ENCODE data around the gene MAP3K3. TPM values are rescaled to one million over a fixed set of nuclear protein-coding genes. Genes with fewer than 3 reads are reported as not detected.

MAP3K3 gene
- total and polyA plus RNA-seq, 8 donors: 41.3 to 58.3 (median 43.7) TPM

DNA sequence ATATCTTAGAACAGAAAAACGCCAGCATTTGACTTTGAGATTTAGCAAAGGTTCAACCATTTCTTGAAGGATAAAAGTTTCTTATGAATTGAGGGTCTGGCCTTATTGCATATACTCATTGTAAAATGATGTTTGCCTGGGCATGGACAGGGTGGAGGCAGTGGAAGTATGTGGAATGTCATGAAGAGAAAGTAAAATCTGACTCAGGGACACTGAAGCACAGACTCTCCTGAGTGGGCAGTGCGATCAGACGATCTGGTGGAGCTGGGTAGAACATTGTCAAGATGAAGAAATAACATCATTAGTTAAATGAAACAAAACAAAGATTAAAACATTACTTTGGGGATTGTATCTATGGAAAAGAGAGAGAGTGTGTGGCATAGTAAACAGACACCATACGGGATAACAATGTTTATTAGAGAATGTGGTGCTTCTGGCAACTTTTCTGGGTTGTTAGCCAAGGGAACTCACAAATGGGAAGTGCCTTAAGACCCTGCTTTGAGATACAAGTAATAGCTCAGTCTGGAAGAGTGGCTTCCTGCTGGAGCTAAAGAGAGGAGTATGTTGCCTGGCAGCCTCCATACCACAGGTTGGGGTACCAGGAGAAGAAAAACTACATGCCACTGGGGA, 4.4 kb downstream of the MAP3K3 start:
- Histone ChIP-seq H3K36me3 (peaks cover 0 to 7% of the 10 kb centered on the region in 2 donors), H3K27ac (peak overlapping the region in 1 of 2 donors; percentile 69), H3K27me3 (no peaks in the 10 kb centered on the region), H3K4me1 (peaks cover 22 to 83% of the 10 kb centered on the region in 2 donors), H3K9me3 (no peaks in the 10 kb centered on the region), H3K4me3 (no peak overlapping the region)
- TF ChIP-seq, protein P1, sequence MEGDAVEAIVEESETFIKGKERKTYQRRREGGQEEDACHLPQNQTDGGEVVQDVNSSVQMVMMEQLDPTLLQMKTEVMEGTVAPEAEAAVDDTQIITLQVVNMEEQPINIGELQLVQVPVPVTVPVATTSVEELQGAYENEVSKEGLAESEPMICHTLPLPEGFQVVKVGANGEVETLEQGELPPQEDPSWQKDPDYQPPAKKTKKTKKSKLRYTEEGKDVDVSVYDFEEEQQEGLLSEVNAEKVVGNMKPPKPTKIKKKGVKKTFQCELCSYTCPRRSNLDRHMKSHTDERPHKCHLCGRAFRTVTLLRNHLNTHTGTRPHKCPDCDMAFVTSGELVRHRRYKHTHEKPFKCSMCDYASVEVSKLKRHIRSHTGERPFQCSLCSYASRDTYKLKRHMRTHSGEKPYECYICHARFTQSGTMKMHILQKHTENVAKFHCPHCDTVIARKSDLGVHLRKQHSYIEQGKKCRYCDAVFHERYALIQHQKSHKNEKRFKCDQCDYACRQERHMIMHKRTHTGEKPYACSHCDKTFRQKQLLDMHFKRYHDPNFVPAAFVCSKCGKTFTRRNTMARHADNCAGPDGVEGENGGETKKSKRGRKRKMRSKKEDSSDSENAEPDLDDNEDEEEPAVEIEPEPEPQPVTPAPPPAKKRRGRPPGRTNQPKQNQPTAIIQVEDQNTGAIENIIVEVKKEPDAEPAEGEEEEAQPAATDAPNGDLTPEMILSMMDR (IDR thresholded peaks at IDR 0.05): no peak
- peak in 2 of 4 donors; percentile 29 to 52 for DNase-seq
- intact Hi-C loops (cut with DNase I): no loop called here
- ATAC-seq: no peak

DNA sequence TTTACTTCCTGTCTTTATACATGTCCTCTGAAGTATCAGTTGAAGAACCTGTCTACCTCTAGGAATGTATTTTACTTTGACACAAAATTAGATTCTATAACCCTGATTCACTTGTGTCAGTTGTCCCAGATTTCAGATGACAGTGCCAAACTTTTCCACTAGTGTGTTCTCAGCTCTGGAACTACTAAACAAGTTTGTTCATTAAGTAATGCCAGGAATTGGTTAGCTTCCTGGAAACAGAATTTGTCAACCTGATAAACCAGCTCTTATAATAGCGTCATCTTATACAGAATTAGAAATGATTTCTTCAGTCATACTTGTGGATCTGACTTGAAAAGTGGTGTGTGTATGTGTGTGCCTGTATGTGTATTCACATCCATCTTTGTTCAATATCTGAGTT, 7.4 kb downstream of the MAP3K3 start:
- TF ChIP-seq, protein P1 (IDR thresholded peaks at IDR 0.05): no peak
- Histone ChIP-seq H3K36me3 (peaks cover 0 to 23% of the 10 kb centered on the region in 2 donors), H3K27me3 (no peaks in the 10 kb centered on the region), H3K9me3 (no peaks in the 10 kb centered on the region), H3K4me3 (no peak overlapping the region), H3K4me1 (peaks cover 34 to 97% of the 10 kb centered on the region in 2 donors), H3K27ac (peak overlapping the region in 1 of 2 donors; percentile 42)
- DNase-seq (no peak), ATAC-seq (peak; percentile 35)
- intact Hi-C loops (cut with DNase I): no loop called here

DNA sequence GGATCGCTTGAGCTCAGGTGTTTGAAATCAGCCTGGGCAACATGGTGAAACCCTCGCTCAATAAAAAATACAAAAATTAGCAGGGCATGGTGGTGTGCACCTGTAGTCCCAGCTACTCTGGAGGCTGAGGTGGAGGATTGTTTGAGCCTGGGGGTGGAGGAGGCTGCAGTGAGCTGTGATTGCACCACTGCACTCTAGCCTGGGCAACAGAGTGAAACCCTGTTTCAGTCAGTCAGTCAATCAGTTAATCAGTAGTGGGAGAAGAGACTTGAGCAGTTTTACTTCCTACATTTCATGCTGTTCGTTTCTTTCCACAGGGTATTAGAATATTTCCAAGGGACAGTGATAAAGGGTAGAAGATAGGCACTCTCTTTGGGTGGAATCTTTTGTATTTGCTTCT, 8.8 kb downstream of the MAP3K3 start:
- Histone ChIP-seq H3K4me3 (no peak overlapping the region), H3K9me3 (no peaks in the 10 kb centered on the region), H3K27me3 (no peaks in the 10 kb centered on the region), H3K4me1 (peaks cover 30 to 95% of the 10 kb centered on the region in 2 donors), H3K27ac (peak overlapping the region in 1 of 2 donors; percentile 24), H3K36me3 (peaks cover 0 to 27% of the 10 kb centered on the region in 2 donors)
- no peak for DNase-seq
- TF ChIP-seq, protein P1 (IDR thresholded peaks at IDR 0.05): no peak
- intact Hi-C loops (cut with DNase I): no loop called here
- ATAC-seq: no peak

DNA sequence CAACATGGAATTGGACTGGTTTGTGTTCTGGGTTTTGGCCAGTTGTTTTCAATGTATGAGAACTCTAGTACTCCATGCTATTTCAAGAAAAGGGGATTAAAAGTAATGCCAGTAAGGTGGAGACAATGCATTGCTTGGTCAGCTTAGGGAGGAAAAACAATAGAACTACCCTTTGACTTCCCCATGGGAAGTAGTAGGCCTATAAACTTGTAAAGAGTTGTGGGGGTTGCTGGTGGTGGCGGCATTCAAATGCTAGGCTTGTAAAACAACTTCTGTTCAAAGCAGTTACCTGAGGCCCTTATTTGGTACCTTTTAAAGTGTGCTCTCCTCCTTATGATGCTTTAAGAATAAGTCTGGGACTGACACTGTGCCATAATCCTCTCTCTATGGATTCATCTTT, 9.4 kb downstream of the MAP3K3 start:
- Histone ChIP-seq H3K36me3 (peaks cover 0 to 33% of the 10 kb centered on the region in 2 donors), H3K27ac (peak overlapping the region in 1 of 2 donors; percentile 10)
- no peak for DNase-seq

DNA sequence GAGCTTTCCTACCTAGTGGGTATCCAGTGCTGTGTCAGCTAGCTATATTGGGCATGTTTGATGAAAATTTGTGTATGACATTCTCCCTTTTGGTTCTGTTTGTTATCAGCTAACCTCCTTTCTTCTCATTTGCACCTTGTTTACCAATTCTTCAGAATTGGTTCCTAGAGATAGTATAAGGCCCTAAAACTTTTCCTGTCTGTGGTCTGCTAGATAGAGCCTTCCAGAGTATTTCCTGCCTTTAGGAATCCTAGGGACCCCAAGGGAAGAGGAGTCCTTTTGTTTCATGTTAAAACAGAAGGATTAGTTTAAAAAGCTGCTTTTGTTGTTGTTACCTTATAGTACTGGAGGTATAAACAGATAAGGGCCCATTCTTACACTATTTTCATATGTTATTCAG, 11.5 kb downstream of the MAP3K3 start:
- Histone ChIP-seq H3K4me1 (peaks cover 21 to 71% of the 10 kb centered on the region in 2 donors), H3K27me3 (no peaks in the 10 kb centered on the region), H3K36me3 (peaks cover 0 to 48% of the 10 kb centered on the region in 2 donors), H3K27ac (peak overlapping the region; percentile 10 to 66), H3K9me3 (no peaks in the 10 kb centered on the region), H3K4me3 (no peak overlapping the region)
- DNase-seq: no peak
- intact Hi-C loops (cut with DNase I): no loop called here
- no peak for ATAC-seq
- TF ChIP-seq, protein P1 (IDR thresholded peaks at IDR 0.05): no peak

More for the DNA sequence above, 9.4 kb downstream of the MAP3K3 start:
- Histone ChIP-seq H3K4me3 (no peak overlapping the region), H3K27me3 (no peaks in the 10 kb centered on the region), H3K4me1 (peaks cover 28 to 89% of the 10 kb centered on the region in 2 donors), H3K9me3 (no peaks in the 10 kb centered on the region)
- ATAC-seq: no peak
- intact Hi-C loops (cut with DNase I): no loop called here
- TF ChIP-seq, protein P1 (IDR thresholded peaks at IDR 0.05): no peak

Measured in left lung (tissue), 10 donors.